CD4-positive, alpha-beta memory T cell (primary cell): ENCODE results near the gene BMPER. TPM values are rescaled to one million over a fixed set of nuclear protein-coding genes. Genes with fewer than 3 reads are reported as not detected.

Source experiments
- CTCF ChIA-PET: fragments of 350-600 bp; sonication (Branson Sonifier 250); formaldehyde crosslinking; loops from one replicate; lab custom pipeline; 2021; ENCODE audit warnings: inconsistent platforms; ENCODE audit not compliant: partially characterized antibody; lab: Charles Lee
- POLR2A ChIA-PET: fragments of 350-600 bp; sonication (Branson Sonifier 250); formaldehyde crosslinking; loops from one replicate; lab custom pipeline; 2021; ENCODE audit not compliant: partially characterized antibody; lab: Charles Lee
- DNase-seq, 5 donors: peaks; one replicate each; pipeline versions ENCODE4 v3.0.0 to v3.0.0-alpha.2; 2020 to 2022; ENCODE audit warnings: mixed read lengths in 1 of 5
- H3K27ac ChIP-seq: one replicate; pipeline ENCODE4 v1.7.0; 2013; ENCODE audit warnings: low read depth, low read length
- H3K27me3 ChIP-seq: 2 replicates; pipeline ENCODE4 v1.7.0; 2013; ENCODE audit warnings: mild to moderate bottlenecking, low read length, moderate library complexity; ENCODE audit not compliant: insufficient read depth
- H3K36me3 ChIP-seq: 2 replicates; pipeline ENCODE4 v1.7.0; 2013; ENCODE audit warnings: mild to moderate bottlenecking, low read length, moderate library complexity; ENCODE audit not compliant: insufficient read depth
- H3K4me1 ChIP-seq: 2 replicates; pipeline ENCODE4 v1.7.0; 2013; ENCODE audit warnings: mild to moderate bottlenecking, low read length, moderate library complexity; ENCODE audit not compliant: insufficient read depth
- H3K4me3 ChIP-seq, 2 donors: one replicate each; pipeline ENCODE4 v1.7.0; 2013; ENCODE audit warnings: low read length in 2 of 2, mild to moderate bottlenecking in 1 of 2
- H3K9me3 ChIP-seq, 2 donors: one replicate each; pipeline ENCODE4 v1.7.0; 2013; ENCODE audit warnings: low read length in 2 of 2, control low read depth in 1 of 2; ENCODE audit not compliant: control insufficient read depth in 1 of 2
- H3K27ac Mint-ChIP-seq, 7 donors: one replicate each; pipeline ENCODE4 v1.8.0; 2020 to 2021; ENCODE audit warnings: mixed read lengths in 7 of 7, mild to moderate bottlenecking in 6 of 7, inconsistent platforms in 3 of 7, moderate library complexity in 3 of 7
- H3K27me3 Mint-ChIP-seq, 2 donors: one replicate each; pipeline ENCODE4 v1.8.0; 2020 to 2021; ENCODE audit warnings: mixed read lengths in 2 of 2
- H3K36me3 Mint-ChIP-seq, 2 donors: one replicate each; pipeline ENCODE4 v1.8.0; 2020 to 2021; ENCODE audit warnings: mixed read lengths in 2 of 2, inconsistent platforms in 1 of 2, mild to moderate bottlenecking in 1 of 2
- H3K4me1 Mint-ChIP-seq, 4 donors: one replicate each; pipeline ENCODE4 v1.8.0; 2020 to 2021; ENCODE audit warnings: mixed read lengths in 4 of 4, mild to moderate bottlenecking in 1 of 4
- H3K4me3 Mint-ChIP-seq, 8 donors: one replicate each; pipeline ENCODE4 v1.8.0; 2020 to 2021; ENCODE audit warnings: mixed read lengths in 8 of 8, mild to moderate bottlenecking in 7 of 8, moderate library complexity in 6 of 8, inconsistent platforms in 3 of 8
- H3K9me3 Mint-ChIP-seq, 8 donors: one replicate each; pipeline ENCODE4 v1.8.0; 2020 to 2021; ENCODE audit warnings: mixed read lengths in 8 of 8, mild to moderate bottlenecking in 5 of 8, inconsistent platforms in 3 of 8, moderate library complexity in 1 of 8
- intact Hi-C: fragments of 100-400 bp; cut with micrococcal nuclease; formaldehyde crosslinking; loops from one replicate; pipeline ENCODE4 v1.15.1; 2023
- polyA plus RNA-seq, 2 donors: library from polyadenylated mRNA; unstranded; fragments of 300-500 nt; fragmentation: Illumina TruSeq; gene quantifications; one replicate each; pipeline ENCODE4 v1.2.3, GENCODE V29; 2021
- total RNA-seq, 2 experiments: library from RNA; stranded (reverse); gene quantifications; one replicate each; pipeline ENCODE4 v1.2.3, GENCODE V29; 2021

Gene BMPER
- total and polyA plus RNA-seq, 4 experiments from 2014 or later: 0.24 to 0.30 TPM; not detected in 2

DNA sequence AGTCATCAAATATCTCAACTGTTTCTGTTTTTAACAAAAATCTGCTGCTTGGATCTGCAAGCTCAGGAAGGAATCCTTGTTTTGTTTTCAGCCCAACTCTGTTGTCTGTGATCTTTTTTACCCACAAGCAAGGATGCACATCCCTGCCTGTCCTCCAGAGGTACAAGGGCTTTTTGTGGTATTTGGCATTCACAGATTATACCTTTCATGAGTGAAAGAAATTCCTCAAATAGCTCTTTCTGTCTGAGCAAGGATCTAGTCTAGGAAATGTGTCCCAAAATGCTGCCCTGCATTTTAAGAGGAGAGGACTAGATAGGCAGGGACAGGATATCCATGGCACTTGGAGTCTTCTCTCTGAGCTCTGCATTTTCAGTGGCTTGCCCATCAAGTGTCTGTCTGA is 151.8 kb downstream of the BMPER start:
- CTCF ChIA-PET: interaction anchor here (1.1 kb wide), 1 partner anchor 28 kb away, joined by 3 read pairs; no protein-coding TSS in a partner anchor
- no peak overlapping the region for H3K4me3 Mint-ChIP-seq
- Histone ChIP-seq H3K4me1 (no peaks in the 10 kb centered on the region), H3K9me3 (no peaks in the 10 kb centered on the region), H3K4me3 (no peak overlapping the region), H3K27me3 (no peaks in the 10 kb centered on the region), H3K27ac (no peak overlapping the region), H3K36me3 (no peaks in the 10 kb centered on the region)
- H3K9me3 Mint-ChIP-seq: peaks cover 0 to 2% (median 0%) of the 10 kb centered on the region in 8 donors
- no peaks in the 10 kb centered on the region for H3K27me3 Mint-ChIP-seq
- H3K4me1 Mint-ChIP-seq: no peaks in the 10 kb centered on the region
- H3K36me3 Mint-ChIP-seq: no peaks in the 10 kb centered on the region
- intact Hi-C loops: no loop called here
- DNase-seq: no peak
- H3K27ac Mint-ChIP-seq: no peak overlapping the region
- POLR2A ChIA-PET: no interaction called here

DNA sequence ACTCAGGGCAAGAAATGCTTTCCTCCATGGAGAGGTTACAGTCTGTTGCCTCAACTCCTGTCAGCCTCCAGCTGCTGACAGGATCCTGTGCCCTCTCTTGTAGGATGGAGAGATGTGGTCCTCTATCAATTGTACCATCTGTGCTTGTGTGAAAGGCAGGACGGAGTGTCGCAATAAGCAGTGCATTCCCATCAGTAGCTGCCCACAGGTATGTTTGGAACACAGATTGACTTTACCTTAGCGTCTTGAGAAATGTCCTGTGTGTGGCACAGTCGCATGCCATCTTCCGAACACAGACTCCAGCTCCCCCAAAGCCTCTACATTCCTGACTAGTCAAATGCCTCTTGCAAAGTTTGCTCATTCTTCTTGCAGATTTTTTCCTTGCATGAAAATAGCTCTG is 152.6 kb downstream of the BMPER start:
- ChIA-PET CTCF (interaction anchor here (1.1 kb wide), 1 partner anchor 28 kb away, joined by 3 read pairs; no protein-coding TSS in a partner anchor), POLR2A (no interaction called here)
- Histone ChIP-seq H3K27me3 (no peaks in the 10 kb centered on the region), H3K4me3 (no peak overlapping the region), H3K9me3 (no peaks in the 10 kb centered on the region), H3K27ac (no peak overlapping the region), H3K4me1 (no peaks in the 10 kb centered on the region), H3K36me3 (no peaks in the 10 kb centered on the region)
- Mint-ChIP-seq H3K27ac (no peak overlapping the region), H3K4me1 (no peaks in the 10 kb centered on the region), H3K27me3 (no peaks in the 10 kb centered on the region), H3K4me3 (no peak overlapping the region), H3K9me3 (peaks cover 0 to 2% (median 0%) of the 10 kb centered on the region in 8 donors), H3K36me3 (no peaks in the 10 kb centered on the region)
- DNase-seq: no peak
- intact Hi-C loops: no loop called here

DNA sequence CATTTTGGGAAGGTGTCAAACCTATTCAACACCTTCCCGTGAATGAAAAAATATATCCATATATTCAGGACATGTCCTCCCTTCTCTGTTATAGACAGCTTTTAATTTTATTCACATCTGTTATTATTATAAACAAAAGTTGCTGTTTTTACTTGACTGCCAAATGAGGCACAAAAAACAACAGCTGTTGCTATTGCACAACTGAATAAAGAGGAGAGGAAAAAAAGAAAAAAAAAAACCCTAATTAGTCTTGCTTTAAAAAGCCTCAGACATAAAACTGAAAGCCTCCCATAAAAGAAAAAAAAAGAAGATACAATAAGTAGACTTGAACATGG is 153.4 kb downstream of the BMPER start:
- Histone ChIP-seq H3K4me1 (no peaks in the 10 kb centered on the region), H3K4me3 (no peak overlapping the region), H3K36me3 (no peaks in the 10 kb centered on the region), H3K27ac (no peak overlapping the region), H3K9me3 (no peaks in the 10 kb centered on the region), H3K27me3 (no peaks in the 10 kb centered on the region)
- no peaks in the 10 kb centered on the region for H3K27me3 Mint-ChIP-seq
- peaks cover 0 to 2% (median 0%) of the 10 kb centered on the region in 8 donors for H3K9me3 Mint-ChIP-seq
- DNase-seq: no peak
- intact Hi-C loops: no loop called here
- no peak overlapping the region for H3K27ac Mint-ChIP-seq
- ChIA-PET CTCF (no interaction called here), POLR2A (no interaction called here)
- no peak overlapping the region for H3K4me3 Mint-ChIP-seq
- H3K4me1 Mint-ChIP-seq: no peaks in the 10 kb centered on the region
- H3K36me3 Mint-ChIP-seq: no peaks in the 10 kb centered on the region

DNA sequence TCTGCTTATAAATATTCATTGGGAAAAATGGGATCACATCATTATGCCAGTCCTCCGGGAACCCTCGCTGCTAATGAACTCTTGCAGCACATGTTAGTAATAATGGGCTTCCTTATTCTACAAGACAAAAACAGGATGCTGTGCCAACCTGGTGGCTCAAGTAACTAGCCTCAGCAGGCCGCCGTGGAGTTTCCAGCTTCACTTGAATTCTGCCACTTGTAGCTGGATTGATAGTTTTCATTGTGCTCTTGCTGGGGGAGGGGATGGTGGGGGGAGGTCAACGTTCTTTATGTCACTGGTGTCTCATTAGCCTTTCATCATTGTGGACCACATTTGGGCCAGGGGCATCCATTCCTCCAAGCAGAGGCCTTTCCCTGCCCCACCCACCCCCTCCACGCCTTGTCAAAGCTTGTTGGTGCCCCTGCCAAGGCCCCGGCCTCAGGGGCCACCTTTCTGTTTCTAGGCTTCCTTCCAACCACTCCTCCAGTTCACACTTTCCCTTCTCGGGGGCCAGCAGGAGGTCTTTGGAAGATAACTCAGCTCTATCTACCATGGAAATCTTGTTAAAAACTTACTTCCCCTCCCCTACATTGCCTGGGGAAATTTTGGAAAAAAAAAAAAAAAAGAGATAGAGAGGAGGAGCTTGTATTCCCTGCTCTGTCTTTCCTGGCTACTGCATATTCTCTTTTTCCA is 153.9 kb downstream of the BMPER start:
- Mint-ChIP-seq H3K4me3 (no peak overlapping the region), H3K27ac (no peak overlapping the region), H3K27me3 (no peaks in the 10 kb centered on the region), H3K4me1 (no peaks in the 10 kb centered on the region), H3K9me3 (no peaks in the 10 kb centered on the region), H3K36me3 (no peaks in the 10 kb centered on the region)
- no peaks in the 10 kb centered on the region for H3K4me1 ChIP-seq
- no peaks in the 10 kb centered on the region for H3K27me3 ChIP-seq
- H3K9me3 ChIP-seq: no peaks in the 10 kb centered on the region
- no peaks in the 10 kb centered on the region for H3K36me3 ChIP-seq
- no peak overlapping the region for H3K27ac ChIP-seq
- ChIA-PET CTCF (interaction anchor here (0.6 kb wide), 1 partner anchor 77 kb away, joined by 4 read pairs; no protein-coding TSS in a partner anchor), POLR2A (no interaction called here)
- no peak for DNase-seq
- intact Hi-C loops: no loop called here
- no peak overlapping the region for H3K4me3 ChIP-seq

DNA sequence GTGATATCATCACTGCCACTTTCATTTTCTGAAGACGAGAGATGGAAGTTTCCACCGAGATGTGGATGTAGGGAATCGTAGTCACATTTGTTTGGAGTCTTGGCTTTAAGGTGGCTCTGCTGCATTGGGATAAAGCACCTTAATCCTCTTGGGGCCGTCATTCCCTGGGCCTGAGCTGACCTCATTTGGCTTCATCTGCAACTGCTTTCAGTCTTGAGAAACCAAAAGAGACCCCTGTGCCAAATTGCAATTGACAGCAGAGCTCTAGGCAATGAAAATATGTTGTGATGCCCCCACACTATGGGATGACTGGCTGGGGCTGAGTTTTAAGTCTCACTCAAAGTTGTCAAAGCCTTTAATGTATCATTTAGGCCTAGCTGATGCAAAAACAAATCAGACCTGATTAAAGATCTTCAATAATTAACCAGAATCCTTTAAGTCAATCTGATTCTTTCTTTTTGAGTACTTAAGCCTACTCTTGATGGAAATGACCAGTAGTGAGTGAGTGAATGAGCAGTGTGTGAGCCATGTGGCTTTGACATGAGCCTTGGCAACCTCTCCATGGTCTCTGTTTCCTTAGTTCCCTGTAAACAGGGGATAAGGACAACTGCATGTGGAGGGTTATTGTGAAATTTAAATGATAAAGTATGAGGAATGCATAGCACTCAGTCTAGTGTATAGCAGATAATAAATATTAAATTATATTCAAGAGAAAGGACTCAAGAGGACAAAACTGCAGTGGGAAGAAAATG is 155.0 kb downstream of the BMPER start:
- H3K4me1 Mint-ChIP-seq: no peaks in the 10 kb centered on the region
- POLR2A ChIA-PET: no interaction called here
- intact Hi-C loops: no loop called here

DNA sequence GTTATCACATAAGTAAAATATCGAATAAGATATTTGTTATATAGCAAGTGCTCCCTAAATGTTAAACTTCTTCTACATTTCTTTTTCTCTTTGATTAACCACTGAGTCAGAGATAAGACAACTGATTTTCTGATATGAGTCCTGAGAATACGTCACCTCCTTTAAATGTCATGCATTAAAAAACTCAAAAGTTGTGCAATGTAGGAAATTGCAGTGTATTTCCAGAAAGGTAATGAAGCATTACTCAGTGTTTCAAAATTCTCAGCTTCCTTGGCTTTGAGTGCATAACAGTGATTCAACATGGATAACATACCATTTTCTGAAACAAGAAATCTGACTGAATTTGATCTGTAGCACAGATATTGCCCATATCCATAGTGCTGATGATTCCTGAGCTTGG is 155.8 kb downstream of the BMPER start:
- H3K4me1 Mint-ChIP-seq: no peaks in the 10 kb centered on the region
- no peaks in the 10 kb centered on the region for H3K27me3 Mint-ChIP-seq
- CTCF ChIA-PET: no interaction called here
- peaks cover 0 to 1% (median 0%) of the 10 kb centered on the region in 8 donors for H3K9me3 Mint-ChIP-seq
- POLR2A ChIA-PET: no interaction called here
- H3K36me3 Mint-ChIP-seq: no peaks in the 10 kb centered on the region
- Histone ChIP-seq H3K27me3 (no peaks in the 10 kb centered on the region), H3K9me3 (no peaks in the 10 kb centered on the region), H3K36me3 (no peaks in the 10 kb centered on the region), H3K4me1 (no peaks in the 10 kb centered on the region), H3K27ac (no peak overlapping the region), H3K4me3 (no peak overlapping the region)
- no peak overlapping the region for H3K27ac Mint-ChIP-seq
- no peak overlapping the region for H3K4me3 Mint-ChIP-seq
- intact Hi-C loops: no loop called here
- no peak for DNase-seq

More for the DNA sequence above, 155.0 kb downstream of the BMPER start:
- Mint-ChIP-seq H3K27ac (no peak overlapping the region), H3K4me3 (no peak overlapping the region), H3K36me3 (no peaks in the 10 kb centered on the region), H3K9me3 (peaks cover 0 to 1% (median 0%) of the 10 kb centered on the region in 8 donors), H3K27me3 (no peaks in the 10 kb centered on the region)
- CTCF ChIA-PET: interaction anchor here (0.6 kb wide), 1 partner anchor 79 kb away, joined by 4 read pairs; no protein-coding TSS in a partner anchor
- no peak for DNase-seq
- Histone ChIP-seq H3K4me3 (no peak overlapping the region), H3K27ac (no peak overlapping the region), H3K36me3 (no peaks in the 10 kb centered on the region), H3K27me3 (no peaks in the 10 kb centered on the region), H3K4me1 (no peaks in the 10 kb centered on the region), H3K9me3 (no peaks in the 10 kb centered on the region)

DNA sequence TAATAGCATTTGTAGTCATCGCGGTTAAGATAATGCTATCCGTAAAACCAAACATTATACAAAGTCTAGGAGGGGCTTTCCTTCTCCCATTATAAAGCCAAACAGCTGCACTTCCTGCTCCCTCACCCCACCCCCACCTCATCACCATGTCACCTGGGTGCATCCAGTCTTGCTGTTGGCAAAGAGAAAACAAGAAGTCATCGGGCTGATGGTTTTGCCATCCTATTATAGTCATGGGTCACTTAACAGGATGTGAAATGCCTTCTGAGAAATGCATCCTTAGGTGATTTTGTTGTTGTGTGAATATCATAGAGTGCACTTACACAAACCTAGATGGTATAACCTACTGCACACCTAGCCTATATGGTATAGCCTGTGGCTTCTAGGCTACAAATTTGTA is 157.0 kb downstream of the BMPER start:
- intact Hi-C loops: no loop called here
- H3K36me3 ChIP-seq: no peaks in the 10 kb centered on the region
- POLR2A ChIA-PET: no interaction called here
- Mint-ChIP-seq H3K4me3 (no peak overlapping the region), H3K36me3 (no peaks in the 10 kb centered on the region), H3K9me3 (peaks cover 0 to 1% (median 0%) of the 10 kb centered on the region in 8 donors), H3K27me3 (no peaks in the 10 kb centered on the region), H3K27ac (no peak overlapping the region), H3K4me1 (no peaks in the 10 kb centered on the region)
- no peaks in the 10 kb centered on the region for H3K9me3 ChIP-seq
- no peak overlapping the region for H3K27ac ChIP-seq
- no peak for DNase-seq
- H3K4me1 ChIP-seq: no peaks in the 10 kb centered on the region
- no peak overlapping the region for H3K4me3 ChIP-seq
- CTCF ChIA-PET: no interaction called here
- no peaks in the 10 kb centered on the region for H3K27me3 ChIP-seq
